NB4 (cell line): ENCODE data around the gene LAMTOR4.
A peak's percentile ranks its signal among the peaks of the same experiment; 100 is the strongest.

Experiments used
- DNase-seq: peaks from one replicate; pipeline ENCODE4 v3.0.0; 2010; ENCODE audit warnings: low read depth
- H3K4me3 ChIP-seq: one replicate; pipeline ENCODE4 v1.5.1; 2011; ENCODE audit warnings: mild to moderate bottlenecking, low read depth, low read length, moderate library complexity
- MYC ChIP-seq: IDR thresholded peaks from 2 replicates; pipeline ENCODE4 v1.6.1; 2011; ENCODE audit warnings: low read depth, low read length
- POLR2A ChIP-seq: IDR thresholded peaks from 2 replicates; pipeline ENCODE4 v1.6.1; 2011; ENCODE audit warnings: mild to moderate bottlenecking; ENCODE audit not compliant: insufficient read length; ENCODE audit errors: extremely low read depth
- TF ChIP-seq, protein P1 (sequence below): IDR thresholded peaks from one replicate; pipeline ENCODE4 v1.5.1; 2012; ENCODE audit warnings: low read depth, low read length
- TF ChIP-seq, protein P2 (sequence below): IDR thresholded peaks from 2 replicates; pipeline ENCODE4 v1.6.1; 2011; ENCODE audit warnings: low read depth, low read length

The LAMTOR4 gene

GRCh38 chr7:100105534-100105933 lies 43.2 kb upstream of the LAMTOR4 start:
- DNase-seq: no peak
- TF ChIP-seq POLR2A (no peak), MYC (no peak)
- TF ChIP-seq, protein P1, sequence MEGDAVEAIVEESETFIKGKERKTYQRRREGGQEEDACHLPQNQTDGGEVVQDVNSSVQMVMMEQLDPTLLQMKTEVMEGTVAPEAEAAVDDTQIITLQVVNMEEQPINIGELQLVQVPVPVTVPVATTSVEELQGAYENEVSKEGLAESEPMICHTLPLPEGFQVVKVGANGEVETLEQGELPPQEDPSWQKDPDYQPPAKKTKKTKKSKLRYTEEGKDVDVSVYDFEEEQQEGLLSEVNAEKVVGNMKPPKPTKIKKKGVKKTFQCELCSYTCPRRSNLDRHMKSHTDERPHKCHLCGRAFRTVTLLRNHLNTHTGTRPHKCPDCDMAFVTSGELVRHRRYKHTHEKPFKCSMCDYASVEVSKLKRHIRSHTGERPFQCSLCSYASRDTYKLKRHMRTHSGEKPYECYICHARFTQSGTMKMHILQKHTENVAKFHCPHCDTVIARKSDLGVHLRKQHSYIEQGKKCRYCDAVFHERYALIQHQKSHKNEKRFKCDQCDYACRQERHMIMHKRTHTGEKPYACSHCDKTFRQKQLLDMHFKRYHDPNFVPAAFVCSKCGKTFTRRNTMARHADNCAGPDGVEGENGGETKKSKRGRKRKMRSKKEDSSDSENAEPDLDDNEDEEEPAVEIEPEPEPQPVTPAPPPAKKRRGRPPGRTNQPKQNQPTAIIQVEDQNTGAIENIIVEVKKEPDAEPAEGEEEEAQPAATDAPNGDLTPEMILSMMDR: no peak
- TF ChIP-seq, protein P2, sequence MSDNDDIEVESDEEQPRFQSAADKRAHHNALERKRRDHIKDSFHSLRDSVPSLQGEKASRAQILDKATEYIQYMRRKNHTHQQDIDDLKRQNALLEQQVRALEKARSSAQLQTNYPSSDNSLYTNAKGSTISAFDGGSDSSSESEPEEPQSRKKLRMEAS: no peak
- H3K4me3 ChIP-seq: no peak overlapping the region

GRCh38 chr7:100106633-100107032 lies 42.1 kb upstream of the LAMTOR4 start:
- TF ChIP-seq MYC: no peak
- TF ChIP-seq, protein P2: no peak
- TF ChIP-seq, protein P1: no peak
- no peak overlapping the region for H3K4me3 ChIP-seq
- DNase-seq: no peak

GRCh38 chr7:100107125-100107737 lies 41.5 kb upstream of the LAMTOR4 start:
- TF ChIP-seq POLR2A (no peak), MYC (no peak)
- TF ChIP-seq, protein P2: no peak
- TF ChIP-seq, protein P1: no peak
- no peak for DNase-seq
- no peak overlapping the region for H3K4me3 ChIP-seq

DNA sequence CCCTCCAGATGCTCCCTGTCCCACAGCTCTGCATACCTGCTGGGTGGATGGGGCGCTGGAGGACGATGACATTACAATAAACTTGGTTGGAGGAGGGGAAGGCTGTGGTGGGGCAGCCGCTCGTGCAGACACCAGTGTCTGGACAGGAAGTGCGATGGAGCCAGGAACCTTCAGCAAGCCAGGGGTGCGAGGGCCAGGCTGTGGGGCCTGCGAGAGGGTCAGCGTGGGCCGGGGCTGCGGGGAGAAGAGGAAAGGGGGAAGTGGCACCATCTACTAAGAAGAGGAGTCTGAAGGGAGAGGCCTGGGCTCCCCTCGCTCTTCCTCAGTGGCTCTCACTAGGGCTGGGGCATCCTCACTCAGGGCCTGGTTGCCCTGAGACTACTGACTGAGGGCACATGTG lies 40.8 kb upstream of the LAMTOR4 start:
- DNase-seq: no peak
- TF ChIP-seq, protein P2: no peak
- no peak for TF ChIP-seq POLR2A
- TF ChIP-seq, protein P1: no peak
- TF ChIP-seq MYC: no peak

GRCh38 chr7:100109521-100110163 lies 39.1 kb upstream of the LAMTOR4 start:
- H3K4me3 ChIP-seq: no peak overlapping the region
- TF ChIP-seq MYC: no peak
- TF ChIP-seq, protein P2: no peak
- TF ChIP-seq, protein P1: peak; percentile 24
- no peak for TF ChIP-seq POLR2A
- DNase-seq: peak; percentile 31

More for the DNA sequence above, 40.8 kb upstream of the LAMTOR4 start:
- no peak overlapping the region for H3K4me3 ChIP-seq
